ENCODE data around the gene PIK3R1. TPM values are rescaled to one million over a fixed set of nuclear protein-coding genes. Genes with fewer than 3 reads are reported as not detected.
"Not testable (repeated sequence)": the region's sequence is repeated elsewhere in the genome, so short reads cannot be mapped to it uniquely, and the experiment has no call there.

The PIK3R1 gene
- total RNA-seq, 1 donor from 2014 or later: 166 TPM

DNA sequence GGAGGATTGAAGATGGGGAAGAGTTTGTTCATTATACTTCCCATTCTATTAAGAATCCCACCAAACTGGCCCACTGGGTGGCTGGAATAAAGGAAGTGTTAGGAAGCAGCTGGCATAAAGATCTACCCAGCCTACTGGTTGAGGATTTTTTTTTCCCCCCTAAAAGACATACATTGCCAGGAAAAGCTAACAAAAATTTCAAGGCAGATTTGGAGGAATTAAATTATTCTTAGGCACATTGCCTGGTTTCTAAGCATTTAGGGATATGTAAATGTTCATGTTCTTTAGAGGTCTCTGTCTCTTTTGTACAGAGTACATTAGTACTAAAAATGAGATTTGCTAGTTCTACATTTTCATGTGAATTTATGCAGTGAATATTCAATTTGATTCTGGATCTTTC, 8.3 kb downstream of the PIK3R1 start:
- DNase-seq (ENCODE audit: low spot score): no peak
- intact Hi-C loops (cut with DNase I): no loop called here

DNA sequence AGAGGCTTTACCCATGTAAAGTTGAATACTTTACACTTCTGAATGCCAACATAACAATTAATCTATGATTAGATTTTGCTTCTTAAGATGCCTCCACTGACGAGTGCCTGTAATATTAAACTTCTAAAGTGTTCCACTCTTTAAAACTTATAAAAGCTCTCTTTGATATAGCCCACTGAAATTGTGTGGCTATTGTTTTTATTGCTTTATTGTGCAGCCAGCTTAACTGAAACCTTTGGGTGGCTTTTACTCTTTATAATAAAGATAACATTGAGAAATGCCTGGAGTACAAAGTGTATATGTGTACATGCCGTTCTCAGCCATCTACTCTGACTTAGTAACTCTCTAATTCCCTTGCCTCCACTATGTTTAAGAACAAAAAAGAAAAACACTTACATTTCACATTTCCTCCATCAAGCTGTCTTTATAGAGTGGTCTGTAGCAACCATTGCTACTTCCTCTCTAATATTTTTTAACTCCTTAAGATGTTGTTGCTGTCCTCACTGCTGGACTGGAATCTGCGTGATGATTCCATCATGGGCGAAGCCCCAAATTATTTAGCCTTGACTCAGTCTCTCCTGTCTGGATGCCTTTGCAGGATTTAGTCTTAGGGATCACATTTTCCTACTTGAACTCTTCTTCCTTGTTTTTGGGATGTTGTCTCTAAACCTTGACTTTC, 9.1 kb downstream of the PIK3R1 start:
- DNase-seq (ENCODE audit: low spot score): no peak
- intact Hi-C loops (cut with DNase I): no loop called here

GRCh38 chr5:68225188-68225910, 9.8 kb downstream of the PIK3R1 start:
- DNase-seq (ENCODE audit: low spot score): no peak
- intact Hi-C loops (cut with DNase I): no loop called here

DNA sequence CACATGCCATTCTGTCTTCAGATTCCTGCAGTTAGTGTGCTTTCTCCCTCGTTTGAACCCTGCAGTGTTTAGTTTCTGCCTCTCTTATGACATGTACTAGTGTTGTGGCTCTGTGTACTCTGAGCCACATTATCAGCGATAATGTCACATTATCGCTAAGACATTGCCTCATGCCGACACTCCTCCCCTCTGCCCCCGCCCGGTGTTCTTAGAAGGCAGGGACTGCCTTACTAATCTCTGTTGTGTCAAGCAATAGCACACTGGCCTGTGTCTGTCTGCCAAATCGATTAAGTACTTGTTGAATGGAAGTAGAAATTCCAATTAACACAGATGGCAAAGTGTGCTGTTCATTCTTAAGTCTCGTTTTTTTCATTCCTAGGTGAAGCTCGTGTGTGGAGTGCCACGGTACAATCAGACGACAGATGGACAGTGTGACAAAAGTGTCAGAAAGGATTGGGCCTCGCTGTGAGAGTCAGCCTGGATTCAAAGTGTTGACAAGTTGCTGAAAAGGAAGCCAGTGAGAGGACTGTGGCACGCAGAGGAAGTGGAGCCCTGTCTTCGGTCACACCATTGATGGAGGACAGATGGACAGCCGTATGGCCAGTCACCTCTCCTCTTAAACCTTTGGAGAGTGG, 10.5 kb downstream of the PIK3R1 start:
- intact Hi-C loops (cut with DNase I): no loop called here
- DNase-seq (ENCODE audit: low spot score): no peak

DNA sequence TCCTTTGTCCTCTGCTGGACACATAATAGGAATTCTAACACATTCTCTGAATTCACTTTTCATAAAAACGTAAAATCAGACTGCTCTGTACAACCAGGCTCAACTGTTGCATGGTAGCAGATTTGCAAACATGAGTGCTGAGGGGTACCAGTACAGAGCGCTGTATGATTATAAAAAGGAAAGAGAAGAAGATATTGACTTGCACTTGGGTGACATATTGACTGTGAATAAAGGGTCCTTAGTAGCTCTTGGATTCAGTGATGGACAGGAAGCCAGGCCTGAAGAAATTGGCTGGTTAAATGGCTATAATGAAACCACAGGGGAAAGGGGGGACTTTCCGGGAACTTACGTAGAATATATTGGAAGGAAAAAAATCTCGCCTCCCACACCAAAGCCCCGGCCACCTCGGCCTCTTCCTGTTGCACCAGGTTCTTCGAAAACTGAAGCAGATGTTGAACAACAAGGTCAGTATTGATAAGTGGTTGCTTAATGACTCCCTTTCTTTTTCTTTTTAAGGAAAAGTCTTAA, 11.1 kb downstream of the PIK3R1 start:
- no peak for DNase-seq (ENCODE audit: low spot score)
- intact Hi-C loops (cut with DNase I): no loop called here

GRCh38 chr5:68227532-68228160, 12.1 kb downstream of the PIK3R1 start:
- intact Hi-C loops (cut with DNase I): no loop called here
- DNase-seq (ENCODE audit: low spot score): no peak

DNA sequence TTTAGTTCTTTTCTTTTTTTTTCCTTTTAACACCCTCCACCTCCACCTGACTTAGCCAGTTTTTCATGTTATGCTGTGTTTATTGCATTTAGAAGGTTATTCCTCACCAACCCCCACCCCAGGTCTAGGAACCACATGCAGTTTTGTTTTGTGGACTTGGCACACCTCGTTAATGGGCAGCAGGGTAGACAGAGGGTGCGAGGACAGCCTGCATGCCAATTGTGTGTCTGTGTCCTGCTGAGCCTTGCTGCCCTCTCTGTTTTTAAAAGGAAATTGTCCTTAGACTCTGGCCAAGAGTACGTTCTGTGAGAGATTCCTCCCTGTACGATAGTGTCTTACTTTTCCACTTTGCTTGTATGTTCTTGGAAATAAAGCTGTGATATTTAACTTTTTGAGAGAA, 13.9 kb downstream of the PIK3R1 start:
- intact Hi-C loops (cut with DNase I): no loop called here
- no peak for DNase-seq (ENCODE audit: low spot score)

DNA sequence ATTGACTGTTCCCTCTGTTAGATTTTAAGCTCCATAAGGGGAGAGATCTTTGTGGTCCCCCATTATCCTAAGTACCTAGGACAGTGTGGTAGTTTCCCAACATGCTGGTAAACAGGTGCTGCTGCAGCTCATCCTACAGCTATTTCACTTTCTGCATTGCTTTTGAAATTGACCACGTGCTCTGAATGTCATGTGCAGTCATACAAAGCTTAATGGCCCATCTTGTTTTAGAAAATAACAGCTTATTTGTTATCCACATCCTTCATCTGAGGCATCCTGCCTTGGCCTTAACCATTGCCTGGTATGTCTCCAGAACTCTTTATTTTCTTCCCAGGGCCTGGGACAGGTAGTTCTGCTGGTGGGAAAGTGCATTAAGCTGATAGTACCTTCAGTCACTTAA, 14.7 kb downstream of the PIK3R1 start:
- no peak for DNase-seq (ENCODE audit: low spot score)
- intact Hi-C loops (cut with DNase I): no loop called here

GRCh38 chr5:68231414-68232076, 16.0 kb downstream of the PIK3R1 start:
- intact Hi-C loops (cut with DNase I): no loop called here
- no peak for DNase-seq (ENCODE audit: low spot score)

- no peak for DNase-seq (ENCODE audit: low spot score)
- intact Hi-C loops (cut with DNase I): no loop called here
These were observed 16.7 kb downstream of the PIK3R1 start for GRCh38 chr5:68232277-68232676.

DNA sequence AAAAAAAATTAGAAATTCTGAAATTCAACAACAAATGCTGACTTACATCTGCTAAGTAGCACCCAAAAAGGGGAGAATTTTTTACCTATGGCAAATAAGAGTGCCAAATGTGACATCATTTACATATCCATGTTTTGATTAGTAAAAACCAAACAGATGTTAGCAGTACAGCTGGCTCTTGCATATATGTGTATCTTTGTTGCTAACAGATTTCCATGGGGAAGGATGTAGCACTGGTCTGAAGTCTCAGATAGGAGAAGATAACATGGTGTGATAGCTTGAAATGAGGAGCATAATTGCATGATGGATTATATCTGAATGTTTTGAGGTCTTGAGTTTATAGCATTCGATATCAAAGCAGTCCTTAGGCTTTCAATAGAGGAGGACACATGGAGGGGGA, 17.5 kb downstream of the PIK3R1 start:
- no peak for DNase-seq (ENCODE audit: low spot score)
- intact Hi-C loops (cut with DNase I): no loop called here

DNA sequence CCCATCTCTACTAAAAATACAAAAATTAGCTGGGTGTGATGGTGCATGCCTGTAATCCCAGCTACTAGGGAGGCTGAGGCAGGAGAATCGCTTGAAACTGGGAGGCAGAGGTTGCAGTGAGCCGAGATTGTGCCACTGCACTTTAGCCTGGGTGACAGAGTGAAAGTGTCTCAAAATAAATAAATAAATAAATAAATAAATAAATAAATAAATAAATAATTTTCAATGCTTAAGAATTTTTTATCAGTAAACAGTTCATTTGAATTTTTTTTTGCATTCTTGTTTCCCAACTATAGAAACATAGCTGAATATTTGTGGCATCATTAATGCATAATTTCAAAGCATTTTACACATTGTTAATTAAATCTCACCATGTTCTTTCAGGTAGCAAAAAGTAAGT, 19.7 kb downstream of the PIK3R1 start:
- DNase-seq (ENCODE audit: low spot score); intact Hi-C loops (cut with DNase I): not testable (repeated sequence)

GRCh38 chr5:68237715-68238114, 22.2 kb downstream of the PIK3R1 start:
- intact Hi-C loops (cut with DNase I): no loop called here
- no peak for DNase-seq (ENCODE audit: low spot score)

DNA sequence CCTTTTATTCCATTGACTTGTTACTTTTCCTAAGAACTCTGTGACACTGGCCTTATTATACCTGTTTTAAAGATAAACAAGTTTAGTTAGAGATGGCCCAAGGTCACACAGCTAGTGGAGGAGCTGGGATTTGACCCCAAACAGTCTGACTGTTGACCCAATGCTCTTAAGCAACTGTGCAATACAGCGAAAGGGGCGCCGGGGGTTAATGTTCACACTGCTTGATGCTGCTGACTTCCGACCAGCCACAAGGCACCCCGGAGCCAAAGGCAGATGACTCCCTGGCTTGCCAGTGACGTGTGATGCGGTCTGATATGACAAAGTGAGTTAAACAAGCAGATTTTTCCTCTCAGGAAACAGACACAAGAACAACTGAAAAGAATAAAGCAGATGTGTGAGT, 23.9 kb downstream of the PIK3R1 start:
- intact Hi-C loops (cut with DNase I): no loop called here
- DNase-seq (ENCODE audit: low spot score): peak; percentile 89

- DNase-seq (ENCODE audit: low spot score): no peak
- intact Hi-C loops (cut with DNase I): no loop called here
These were observed 24.6 kb downstream of the PIK3R1 start for GRCh38 chr5:68240202-68240601.

DNA sequence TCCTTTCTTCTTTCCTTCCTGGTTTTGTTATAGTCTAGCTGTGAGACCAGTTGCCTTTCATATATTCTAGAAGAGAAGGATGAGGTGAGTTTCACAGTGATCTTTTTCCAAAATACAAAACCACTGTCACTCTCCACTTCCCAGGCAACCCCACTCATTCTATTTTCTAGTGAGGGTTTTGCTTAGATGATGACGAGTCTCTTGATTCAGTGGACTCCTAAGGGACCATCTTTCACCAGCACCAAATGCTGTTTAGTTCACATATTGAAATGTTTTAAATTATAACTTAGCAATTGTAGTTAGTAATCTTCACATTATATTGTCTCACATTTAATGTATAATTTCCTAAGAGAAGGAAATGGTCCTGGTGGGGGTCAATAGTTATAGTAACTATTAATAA, 25.2 kb downstream of the PIK3R1 start:
- DNase-seq (ENCODE audit: low spot score): no peak
- intact Hi-C loops (cut with DNase I): no loop called here

DNA sequence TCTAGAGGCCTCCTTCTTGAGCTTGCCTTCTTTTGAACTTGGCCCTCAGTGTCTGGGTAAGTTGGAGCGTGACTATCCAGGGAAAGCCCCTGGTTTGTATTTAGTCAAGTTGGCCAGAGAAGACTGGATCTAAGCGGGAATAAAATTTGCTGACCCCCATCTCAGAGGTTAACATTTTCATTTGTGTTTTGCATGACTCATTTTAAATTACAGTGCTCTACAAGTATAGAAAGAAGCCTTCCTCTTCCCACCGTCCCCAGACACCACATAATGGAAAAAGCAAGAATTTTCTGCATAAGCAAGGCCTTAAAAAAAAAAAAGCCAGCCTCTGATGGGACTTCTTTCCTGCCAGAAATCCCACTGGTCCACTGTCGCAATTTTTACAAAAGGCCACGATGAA, 27.2 kb downstream of the PIK3R1 start:
- intact Hi-C loops (cut with DNase I): no loop called here
- no peak for DNase-seq (ENCODE audit: low spot score)

- intact Hi-C loops (cut with DNase I): no loop called here
- no peak for DNase-seq (ENCODE audit: low spot score)
These were observed 27.7 kb downstream of the PIK3R1 start for GRCh38 chr5:68243251-68243650.

- intact Hi-C loops (cut with DNase I): no loop called here
- DNase-seq (ENCODE audit: low spot score): no peak
These were observed 28.1 kb downstream of the PIK3R1 start for GRCh38 chr5:68243681-68244080.

GRCh38 chr5:68245319-68245718, 29.8 kb downstream of the PIK3R1 start:
- DNase-seq (ENCODE audit: low spot score): no peak
- intact Hi-C loops (cut with DNase I): no loop called here

Data from cardiac septum (tissue), 1 donor.